Esophagus mucosa (tissue), 1 donor: ENCODE measurements around the gene ZNF317. TPM values are rescaled to one million over a fixed set of nuclear protein-coding genes. Genes with fewer than 3 reads are reported as not detected.

Source experiments
- ATAC-seq: fragments of 200-7000 bp; cut with Tn5 transposase; one replicate; pipeline ENCODE4 v1.9.1; 2020
- total RNA-seq: library from RNA; stranded (reverse); gene quantifications from one replicate; pipeline ENCODE4 v1.2.4, GENCODE V29; 2023
- donor health status: DM: yes; HTN: yes; CAD: no.

The ZNF317 gene
- total RNA-seq: 15.1 TPM

GRCh38 chr19:9140159-9140874 is at the start of gene ZNF317:
Gene ZNF317 (plus strand): TSS chr19:9140397. CDS start chr19:9156017, 15,620 bp downstream.
- peak; percentile 91 for ATAC-seq

- no peak for ATAC-seq
These were observed 32.8 kb upstream of the ZNF317 start, which contains the start of gene OR7G2 for GRCh38 chr19:9107375-9107774. Gene OR7G2 (minus strand): TSS chr19:9107475. CDS start chr19:9103243, 4,232 bp downstream.

- ATAC-seq: no peak
These were observed 30.2 kb upstream of the ZNF317 start for GRCh38 chr19:9109959-9110358.

GRCh38 chr19:9115307-9115813 is 24.8 kb upstream of the ZNF317 start, which contains the start of gene OR7G1:
Gene OR7G1 (minus strand): TSS chr19:9115763. CDS start chr19:9115763, 0 bp downstream.
- ATAC-seq: no peak

GRCh38 chr19:9116547-9116946 is 23.6 kb upstream of the ZNF317 start:
- ATAC-seq: no peak

GRCh38 chr19:9126900-9127405 is 13.2 kb upstream of the ZNF317 start, which contains the start of gene OR7G3:
Gene OR7G3 (minus strand): TSS chr19:9126950. CDS start chr19:9126950, 0 bp downstream.
- no peak for ATAC-seq

GRCh38 chr19:9128171-9128570 is 12.0 kb upstream of the ZNF317 start:
- no peak for ATAC-seq

- no peak for ATAC-seq
These were observed 9.2 kb upstream of the ZNF317 start for GRCh38 chr19:9130965-9131364.

- ATAC-seq: no peak
These were observed 7.8 kb upstream of the ZNF317 start for GRCh38 chr19:9132422-9132821.

GRCh38 chr19:9139609-9140158 is 513 bp upstream of the ZNF317 start:
- peak; percentile 37 for ATAC-seq

- ATAC-seq: no peak
These were observed 4.7 kb downstream of the ZNF317 start for GRCh38 chr19:9144920-9145319.

- ATAC-seq: no peak
These were observed 6.7 kb downstream of the ZNF317 start for GRCh38 chr19:9146882-9147281.

GRCh38 chr19:9148697-9149096 is 8.5 kb downstream of the ZNF317 start:
- ATAC-seq: no peak

GRCh38 chr19:9149997-9150396 is 9.8 kb downstream of the ZNF317 start:
- ATAC-seq: peak; percentile 83

GRCh38 chr19:9150650-9151049 is 10.5 kb downstream of the ZNF317 start:
- ATAC-seq: no peak

- ATAC-seq: no peak
These were observed 11.2 kb downstream of the ZNF317 start for GRCh38 chr19:9151367-9151766.

GRCh38 chr19:9155591-9155990 is 15.4 kb downstream of the ZNF317 start:
- no peak for ATAC-seq

- ATAC-seq: no peak
These were observed 16.1 kb downstream of the ZNF317 start for GRCh38 chr19:9156304-9156703.

- ATAC-seq: no peak
These were observed 19.7 kb downstream of the ZNF317 start for GRCh38 chr19:9159891-9160290.

- ATAC-seq: no peak
These were observed 21.2 kb downstream of the ZNF317 start for GRCh38 chr19:9161427-9161826.

GRCh38 chr19:9165261-9165660 is 25.1 kb downstream of the ZNF317 start:
- ATAC-seq: no peak

- no peak for ATAC-seq
These were observed 26.6 kb downstream of the ZNF317 start for GRCh38 chr19:9166846-9167245.

GRCh38 chr19:9171393-9171991 is 31.3 kb downstream of the ZNF317 start:
- no peak for ATAC-seq
